AG09309 (cell line): ENCODE data around the gene DDX24.
A peak's percentile ranks its signal among the peaks of the same experiment; 100 is the strongest.

Experiments
- DNase-seq: peaks from one replicate; pipeline ENCODE4 v3.0.0-alpha.2; 2010; ENCODE audit warnings: low read depth
- H3K4me3 ChIP-seq: 2 replicates; pipeline ENCODE4 v1.5.1; 2011; ENCODE audit warnings: mild to moderate bottlenecking, low read depth, low read length, moderate library complexity; ENCODE audit not compliant: control insufficient read depth
- CTCF ChIP-seq: IDR thresholded peaks from 2 replicates; pipeline ENCODE4 v1.5.1; 2011; ENCODE audit warnings: mild to moderate bottlenecking, low read depth, low read length, inconsistent platforms; ENCODE audit not compliant: insufficient read depth, control insufficient read depth; ENCODE audit errors: missing control alignments

The DDX24 gene

GRCh38 chr14:94041551-94042346, 39.3 kb downstream of the DDX24 start:
- no peak overlapping the region for H3K4me3 ChIP-seq
- DNase-seq = peak; percentile 14
- no peak for TF ChIP-seq CTCF

- no peak for DNase-seq
- no peak for TF ChIP-seq CTCF
Observed at GRCh38 chr14:94040796-94041195, 40.2 kb downstream of the DDX24 start.

GRCh38 chr14:94040247-94040646, 40.8 kb downstream of the DDX24 start:
- no peak overlapping the region for H3K4me3 ChIP-seq
- no peak for DNase-seq
- TF ChIP-seq CTCF = no peak

More at GRCh38 chr14:94040796-94041195, 40.2 kb downstream of the DDX24 start:
- no peak overlapping the region for H3K4me3 ChIP-seq

GRCh38 chr14:94038921-94039629, 41.9 kb downstream of the DDX24 start:
- no peak for DNase-seq
- TF ChIP-seq CTCF = no peak
- H3K4me3 ChIP-seq = no peak overlapping the region

GRCh38 chr14:94038510-94038909, 42.5 kb downstream of the DDX24 start:
- H3K4me3 ChIP-seq = no peak overlapping the region
- no peak for TF ChIP-seq CTCF
- DNase-seq = no peak

GRCh38 chr14:94037954-94038353, 43.0 kb downstream of the DDX24 start:
- TF ChIP-seq CTCF = no peak
- no peak for DNase-seq
- H3K4me3 ChIP-seq = no peak overlapping the region
